ENCODE results near the gene KIF4B.
A peak's percentile ranks its signal among the peaks of the same experiment; 100 is the strongest.
"Not testable (repeated sequence)": the region's sequence is repeated elsewhere in the genome, so short reads cannot be mapped to it uniquely, and the experiment has no call there.

KIF4B gene

GRCh38 chr5:154993461-154993860, 20.1 kb upstream of the KIF4B start:
- no peak for TF ChIP-seq CTCF (conservative IDR thresholded peaks at IDR 0.05; ENCODE audit: low read length)
- no peak overlapping the region for H3K4me3 ChIP-seq (ENCODE audit: low read length)
- no peak for DNase-seq (ENCODE audit: low read depth)

GRCh38 chr5:154995679-154996078, 17.9 kb upstream of the KIF4B start:
- TF ChIP-seq CTCF (conservative IDR thresholded peaks at IDR 0.05; ENCODE audit: low read length) = no peak
- DNase-seq (ENCODE audit: low read depth) = no peak
- no peak overlapping the region for H3K4me3 ChIP-seq (ENCODE audit: low read length)

GRCh38 chr5:154997746-154998145, 15.8 kb upstream of the KIF4B start:
- no peak overlapping the region for H3K4me3 ChIP-seq (ENCODE audit: low read length)
- no peak for TF ChIP-seq CTCF (conservative IDR thresholded peaks at IDR 0.05; ENCODE audit: low read length)
- no peak for DNase-seq (ENCODE audit: low read depth)

- H3K4me3 ChIP-seq (ENCODE audit: low read length) = no peak overlapping the region
- no peak for DNase-seq (ENCODE audit: low read depth)
- no peak for TF ChIP-seq CTCF (conservative IDR thresholded peaks at IDR 0.05; ENCODE audit: low read length)
Measured at GRCh38 chr5:154999865-155000264, 13.7 kb upstream of the KIF4B start.

- H3K4me3 ChIP-seq (ENCODE audit: low read length) = no peak overlapping the region
- TF ChIP-seq CTCF (conservative IDR thresholded peaks at IDR 0.05; ENCODE audit: low read length) = no peak
- no peak for DNase-seq (ENCODE audit: low read depth)
Measured at GRCh38 chr5:155001523-155001922, 12.0 kb upstream of the KIF4B start.

GRCh38 chr5:155002722-155003121, 10.8 kb upstream of the KIF4B start:
- H3K4me3 ChIP-seq (ENCODE audit: low read length) = not testable (repeated sequence)

GRCh38 chr5:155004138-155004744, 9.3 kb upstream of the KIF4B start:
- no peak overlapping the region for H3K4me3 ChIP-seq (ENCODE audit: low read length)
- peak; percentile 49 for TF ChIP-seq CTCF (conservative IDR thresholded peaks at IDR 0.05; ENCODE audit: low read length)
- no peak for DNase-seq (ENCODE audit: low read depth)

More at GRCh38 chr5:155002722-155003121, 10.8 kb upstream of the KIF4B start:
- not testable (repeated sequence) for DNase-seq (ENCODE audit: low read depth)

GRCh38 chr5:155006265-155006664, 7.3 kb upstream of the KIF4B start:
- not testable (repeated sequence) for H3K4me3 ChIP-seq (ENCODE audit: low read length); DNase-seq (ENCODE audit: low read depth)

Measured in AG10803 (cell line).